DND-41 (cell line): ENCODE measurements around the gene DEFB113.

Experiments used
- CTCF ChIP-seq: IDR thresholded peaks from 2 replicates; pipeline ENCODE4 v1.5.1; 2012; ENCODE audit warnings: borderline replicate concordance, low read length, moderate library complexity, mild to moderate bottlenecking; ENCODE audit not compliant: poor library complexity, severe bottlenecking; ENCODE audit errors: extremely low read depth
- EZH2 ChIP-seq: IDR thresholded peaks from 3 replicates; pipeline ENCODE4 v1.6.1; 2012; ENCODE audit warnings: borderline replicate concordance, low read depth, mild to moderate bottlenecking, moderate library complexity, low read length, inconsistent platforms; ENCODE audit not compliant: severe bottlenecking

GRCh38 chr6:49966823-49967222, 2.6 kb downstream of the DEFB113 start:
- TF ChIP-seq CTCF (no peak), EZH2 (no peak)
